SK-N-SH (cell line): ENCODE measurements around the gene CDH23. TPM values are rescaled to one million over a fixed set of nuclear protein-coding genes. Genes with fewer than 3 reads are reported as not detected.

Experiments
- CTCF ChIA-PET: fragments of 300-600, 350-600 bp; formaldehyde crosslinking; extraction: SDS; loops from one replicate; lab custom pipeline; 2021; lab: Yijun Ruan, JAX
- POLR2A ChIA-PET: fragments of 350-600 bp; sonication (Branson Sonifier 250); formaldehyde crosslinking; extraction: SDS; loops from one replicate; lab custom pipeline; 2020; ENCODE audit warnings: antibody characterized with exemption, inconsistent platforms; lab: Yijun Ruan, JAX
- DNase-seq: peaks from one replicate; pipeline ENCODE4 v3.0.0; 2012
- H2AFZ ChIP-seq: fragments of 200-600 bp; sonication (generic); 2 replicates; pipeline ENCODE4 v1.8.1; 2016; ENCODE audit warnings: antibody characterized with exemption, mild to moderate bottlenecking, low read depth
- H3F3A ChIP-seq: fragments of 200-600 bp; sonication (generic); replicated peaks from 2 replicates; pipeline ENCODE3; 2016; ENCODE audit warnings: antibody characterized with exemption, mild to moderate bottlenecking; ENCODE audit not compliant: insufficient read depth
- H3K27ac ChIP-seq, 2 experiments: fragments of 200-500 bp in 1 of 2; fragments of 200-600 bp in 1 of 2; sonication (Bioruptor generic) in 1 of 2; sonication (generic), shearing (Covaris generic) in 1 of 2; 2 replicates each; pipeline versions ENCODE4 v1.5.1 to v1.6.1; 2014 to 2016; ENCODE audit warnings: low read depth in 2 of 2, inconsistent platforms in 1 of 2, low read length in 1 of 2, mild to moderate bottlenecking in 1 of 2, mixed read lengths in 1 of 2
- H3K27me3 ChIP-seq: fragments of 200-600 bp; sonication (generic), shearing (Covaris generic); 2 replicates; pipeline ENCODE4 v1.6.1; 2016; ENCODE audit warnings: mixed run types; ENCODE audit not compliant: insufficient read depth
- H3K36me3 ChIP-seq, 2 experiments: fragments of 200-500 bp in 1 of 2; fragments of 200-600 bp in 1 of 2; sonication (Bioruptor generic) in 1 of 2; sonication (generic) in 1 of 2; replicated peaks in 1 of 2; 2 replicates each; pipeline versions ENCODE3 to v1.5.1; 2014 to 2016; ENCODE audit warnings: low read length in 1 of 2, mild to moderate bottlenecking in 1 of 2; ENCODE audit not compliant: insufficient read depth in 2 of 2, control insufficient read depth in 1 of 2
- H3K4me1 ChIP-seq, 2 experiments: fragments of 200-500 bp in 1 of 2; fragments of 200-600 bp in 1 of 2; sonication (Bioruptor generic) in 1 of 2; sonication (generic), shearing (Covaris generic) in 1 of 2; 2 replicates each; pipeline versions ENCODE4 v1.5.1 to v1.6.1; 2014 to 2016; ENCODE audit warnings: low read depth in 1 of 2, low read length in 1 of 2, mixed run types in 1 of 2; ENCODE audit not compliant: insufficient read depth in 2 of 2, control insufficient read depth in 1 of 2
- H3K4me2 ChIP-seq: fragments of 200-600 bp; sonication (generic), shearing (Covaris generic); 2 replicates; pipeline ENCODE4 v1.6.1; 2017; ENCODE audit warnings: mixed run types
- H3K4me3 ChIP-seq, 2 experiments: fragments of 200-500 bp in 1 of 2; fragments of 200-600 bp in 1 of 2; sonication (Bioruptor generic) in 1 of 2; sonication (generic), shearing (Covaris generic) in 1 of 2; 2 replicates each; pipeline versions ENCODE4 v1.5.1 to v1.8.1; 2014 to 2016; ENCODE audit warnings: low read depth in 2 of 2, inconsistent platforms in 1 of 2, low read length in 1 of 2, mild to moderate bottlenecking in 1 of 2, mixed read lengths in 1 of 2, moderate library complexity in 1 of 2
- H3K79me2 ChIP-seq: fragments of 200-600 bp; sonication (generic); 2 replicates; pipeline ENCODE4 v1.8.1; 2017; ENCODE audit warnings: mild to moderate bottlenecking; ENCODE audit not compliant: insufficient read depth
- H3K9ac ChIP-seq: fragments of 200-600 bp; sonication (generic); 2 replicates; pipeline ENCODE4 v1.6.1; 2017; ENCODE audit warnings: mixed run types
- H3K9me2 ChIP-seq: fragments of 200-600 bp; sonication (generic); 2 replicates; pipeline ENCODE4 v1.6.1; 2017; ENCODE audit warnings: mixed run types
- H3K9me3 ChIP-seq: fragments of 200-600 bp; sonication (generic); 2 replicates; pipeline ENCODE4 v1.6.1; 2017; ENCODE audit warnings: mixed run types, mild to moderate bottlenecking, moderate library complexity
- H4K20me1 ChIP-seq: fragments of 200-600 bp; sonication (generic); 2 replicates; pipeline ENCODE4 v1.6.1; 2017; ENCODE audit warnings: mild to moderate bottlenecking, mixed run types; ENCODE audit not compliant: insufficient read depth
- EZH2phosphoT487 ChIP-seq: fragments of 200-600 bp; sonication (generic); IDR thresholded peaks from 2 replicates; pipeline ENCODE4 v1.6.1; 2017; ENCODE audit warnings: low read depth, mixed run types, mild to moderate bottlenecking, antibody characterized with exemption, moderate library complexity, borderline replicate concordance
- FOSL2 ChIP-seq: IDR thresholded peaks from 2 replicates; pipeline ENCODE4 v1.4.0; 2012; ENCODE audit warnings: low read depth, mild to moderate bottlenecking, moderate library complexity, borderline replicate concordance
- FOXM1 ChIP-seq: IDR thresholded peaks from 2 replicates; pipeline ENCODE4 v1.4.0; 2012; ENCODE audit warnings: low read depth, mild to moderate bottlenecking
- GABPA ChIP-seq: IDR thresholded peaks from 2 replicates; pipeline ENCODE4 v1.4.0; 2012; ENCODE audit warnings: low read depth, mild to moderate bottlenecking
- GATA2 ChIP-seq: sonication (generic); formaldehyde crosslinking; IDR thresholded peaks from 2 replicates; pipeline ENCODE4 v1.5.0; 2020; ENCODE audit warnings: mild to moderate bottlenecking, missing genetic modification reagents
- JUND ChIP-seq: IDR thresholded peaks from 2 replicates; pipeline ENCODE4 v1.4.0; 2012
- MXI1 ChIP-seq: IDR thresholded peaks from 2 replicates; pipeline ENCODE4 v1.6.1; 2012; ENCODE audit warnings: mild to moderate bottlenecking, low read depth, low read length, improper control_type of control experiment
- NFIC ChIP-seq: IDR thresholded peaks from 2 replicates; pipeline ENCODE4 v1.4.0; 2012; ENCODE audit warnings: borderline replicate concordance
- NRF1 ChIP-seq: IDR thresholded peaks from 2 replicates; pipeline ENCODE4 v1.6.1; 2012; ENCODE audit warnings: low read depth, mild to moderate bottlenecking, low read length
- RAD21 ChIP-seq: IDR thresholded peaks from 2 replicates; pipeline ENCODE4 v1.6.1; 2012; ENCODE audit warnings: mild to moderate bottlenecking, low read length
- RCOR1 ChIP-seq: fragments of 150-350 bp; IDR thresholded peaks from 2 replicates; pipeline ENCODE4 v1.6.1; 2017; ENCODE audit warnings: antibody characterized with exemption, low read length
- SIN3A ChIP-seq: IDR thresholded peaks from 2 replicates; pipeline ENCODE4 v1.6.1; 2012; ENCODE audit warnings: low read depth, mild to moderate bottlenecking, low read length, moderate library complexity, borderline replicate concordance
- SMC3 ChIP-seq: IDR thresholded peaks from 2 replicates; pipeline ENCODE4 v1.6.1; 2012; ENCODE audit warnings: low read depth, low read length, improper control_type of control experiment
- TAF1 ChIP-seq: IDR thresholded peaks from 2 replicates; pipeline ENCODE4 v1.6.1; 2012; ENCODE audit warnings: low read depth, mild to moderate bottlenecking, low read length, moderate library complexity, borderline replicate concordance
- TCF12 ChIP-seq: IDR thresholded peaks from 2 replicates; pipeline ENCODE4 v1.4.0; 2012
- USF1 ChIP-seq: IDR thresholded peaks from 2 replicates; pipeline ENCODE4 v1.4.0; 2012; ENCODE audit warnings: low read depth, borderline replicate concordance
- ZBTB33 ChIP-seq: IDR thresholded peaks from 2 replicates; pipeline ENCODE4 v1.4.0; 2012; ENCODE audit warnings: low read depth, borderline replicate concordance
- WGBS: methylation state at CpG from one replicate; pipeline ENCODE4 v1.1.6; 2017; ENCODE audit warnings: low lambda C conversion rate; 5-methylcytosine and 5-hydroxymethylcytosine counted together
- polyA plus RNA-seq, 3 experiments: library from polyadenylated mRNA; depleted of rRNA; stranded (reverse); fragments of >200 nt; gene quantifications; 2 replicates each; pipeline ENCODE4 v1.2.3, GENCODE V29; 2012
- TF ChIP-seq, protein P1 (sequence below): fragments of 200-600 bp; sonication (generic); IDR thresholded peaks from 2 replicates; pipeline ENCODE4 v1.6.1; 2017; ENCODE audit warnings: antibody characterized with exemption, mild to moderate bottlenecking, moderate library complexity

The CDH23 gene
- polyA plus RNA-seq, 1 of the 3 experiments (the other 2 are of a cell fraction), result 0.03 TPM

- no peaks in the 10 kb centered on the region for H3F3A ChIP-seq
- no peak overlapping the region for H3K9ac ChIP-seq
- H3K4me2 ChIP-seq, result no peak overlapping the region
- TF ChIP-seq GABPA (no peak), TAF1 (no peak), GATA2 (CRISPR knock-in tag) (no peak), FOSL2 (no peak), MXI1 (no peak), ZBTB33 (no peak), RAD21 (no peak), RCOR1 (no peak), NFIC (no peak), NRF1 (no peak), SIN3A (no peak), FOXM1 (no peak), JUND (no peak), USF1 (no peak), SMC3 (no peak), TCF12 (no peak), EZH2phosphoT487 (no peak)
- TF ChIP-seq, protein P1, sequence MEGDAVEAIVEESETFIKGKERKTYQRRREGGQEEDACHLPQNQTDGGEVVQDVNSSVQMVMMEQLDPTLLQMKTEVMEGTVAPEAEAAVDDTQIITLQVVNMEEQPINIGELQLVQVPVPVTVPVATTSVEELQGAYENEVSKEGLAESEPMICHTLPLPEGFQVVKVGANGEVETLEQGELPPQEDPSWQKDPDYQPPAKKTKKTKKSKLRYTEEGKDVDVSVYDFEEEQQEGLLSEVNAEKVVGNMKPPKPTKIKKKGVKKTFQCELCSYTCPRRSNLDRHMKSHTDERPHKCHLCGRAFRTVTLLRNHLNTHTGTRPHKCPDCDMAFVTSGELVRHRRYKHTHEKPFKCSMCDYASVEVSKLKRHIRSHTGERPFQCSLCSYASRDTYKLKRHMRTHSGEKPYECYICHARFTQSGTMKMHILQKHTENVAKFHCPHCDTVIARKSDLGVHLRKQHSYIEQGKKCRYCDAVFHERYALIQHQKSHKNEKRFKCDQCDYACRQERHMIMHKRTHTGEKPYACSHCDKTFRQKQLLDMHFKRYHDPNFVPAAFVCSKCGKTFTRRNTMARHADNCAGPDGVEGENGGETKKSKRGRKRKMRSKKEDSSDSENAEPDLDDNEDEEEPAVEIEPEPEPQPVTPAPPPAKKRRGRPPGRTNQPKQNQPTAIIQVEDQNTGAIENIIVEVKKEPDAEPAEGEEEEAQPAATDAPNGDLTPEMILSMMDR, result no peak
- H3K27me3 ChIP-seq, result no peaks in the 10 kb centered on the region
- no peaks in the 10 kb centered on the region for H3K9me2 ChIP-seq
- no peak overlapping the region for H3K27ac ChIP-seq
- ChIA-PET POLR2A (interaction anchor here (0.5 to 0.9 kb wide), 2 partner anchors 61 to 1419 kb away, joined by 3 to 4 read pairs; no protein-coding TSS in a partner anchor), CTCF (interaction anchor here (1.0 to 5.7 kb wide), 6 partner anchors 45 to 110 kb away, joined by 3 to 40 read pairs (median 4); partner anchors contain the start of gene VSIR)
- no peak overlapping the region for H3K4me3 ChIP-seq
- WGBS, result 82% methylated on average over 11 of the region's 14 CpGs
- no peaks in the 10 kb centered on the region for H3K9me3 ChIP-seq
- no peak for DNase-seq
- 0 out of 2 replicates have a peak, but pooled peaks cover 6% of the 10 kb centered on the region for H4K20me1 ChIP-seq
- H3K4me1 ChIP-seq, result no peaks in the 10 kb centered on the region; a peak in 1 of 4 replicates
- H2AFZ ChIP-seq, result no peak overlapping the region
- H3K79me2 ChIP-seq, result no peaks in the 10 kb centered on the region
- peaks cover 27 to 89% of the 10 kb centered on the region in 2 experiments for H3K36me3 ChIP-seq
These were observed 422.0 kb downstream of the CDH23 start for GRCh38 chr10:71818674-71819260.
